Trophoblast cell (in vitro differentiated cells and primary cell): Measurements from ENCODE around the gene GCKR.

Experiments used
- DNase-seq, 2 donors: peaks; one replicate each; pipeline ENCODE4 v3.0.0-alpha.2; 2016
- H2AFZ ChIP-seq: 2 replicates; pipeline ENCODE4 v1.6.1; 2013; ENCODE audit warnings: low read length, moderate library complexity, mild to moderate bottlenecking; ENCODE audit not compliant: insufficient read depth, poor library complexity
- H2AK5ac ChIP-seq: 2 replicates; pipeline ENCODE4 v1.6.1; 2013; ENCODE audit warnings: mild to moderate bottlenecking, low read length
- H2BK120ac ChIP-seq: 2 replicates; pipeline ENCODE4 v1.6.1; 2013; ENCODE audit warnings: low read length, mild to moderate bottlenecking, moderate library complexity; ENCODE audit not compliant: insufficient read depth, poor library complexity
- H2BK12ac ChIP-seq: 2 replicates; pipeline ENCODE4 v1.6.1; 2013; ENCODE audit warnings: mild to moderate bottlenecking, low read length, moderate library complexity
- H2BK5ac ChIP-seq: 2 replicates; pipeline ENCODE4 v1.6.1; 2013; ENCODE audit warnings: low read length, low read depth, moderate library complexity, mild to moderate bottlenecking; ENCODE audit not compliant: poor library complexity
- H3K14ac ChIP-seq: 2 replicates; pipeline ENCODE4 v1.6.1; 2013; ENCODE audit warnings: mild to moderate bottlenecking, low read length
- H3K18ac ChIP-seq: 2 replicates; pipeline ENCODE4 v1.6.1; 2013; ENCODE audit warnings: mild to moderate bottlenecking, low read length
- H3K23ac ChIP-seq: 2 replicates; pipeline ENCODE4 v1.6.1; 2013; ENCODE audit warnings: low read length
- H3K27ac ChIP-seq: 2 replicates; pipeline ENCODE4 v1.5.1; 2013; ENCODE audit warnings: low read depth, mild to moderate bottlenecking, inconsistent platforms, low read length, moderate library complexity
- H3K27me3 ChIP-seq: 2 replicates; pipeline ENCODE4 v1.6.1; 2013; ENCODE audit warnings: inconsistent platforms, mild to moderate bottlenecking, low read length, moderate library complexity; ENCODE audit not compliant: insufficient read depth
- H3K36me3 ChIP-seq, 2 experiments: 1 replicate in 1 of 2; 2 replicates in 1 of 2; pipeline ENCODE4 v1.6.1; 2013; ENCODE audit warnings: low read length in 2 of 2, mild to moderate bottlenecking in 2 of 2, moderate library complexity in 1 of 2; ENCODE audit not compliant: insufficient read depth in 2 of 2, control insufficient read depth in 1 of 2
- H3K4ac ChIP-seq: 2 replicates; pipeline ENCODE4 v1.6.1; 2013; ENCODE audit warnings: low read depth, mild to moderate bottlenecking, low read length, moderate library complexity
- H3K4me1 ChIP-seq, 2 experiments: 1 replicate in 1 of 2; 2 replicates in 1 of 2; pipeline ENCODE4 v1.6.1; 2013; ENCODE audit warnings: low read length in 2 of 2, mild to moderate bottlenecking in 2 of 2, moderate library complexity in 1 of 2; ENCODE audit not compliant: insufficient read depth in 2 of 2, control insufficient read depth in 1 of 2
- H3K4me2 ChIP-seq: 2 replicates; pipeline ENCODE4 v1.6.1; 2013; ENCODE audit warnings: inconsistent platforms, mild to moderate bottlenecking, low read length, moderate library complexity
- H3K4me3 ChIP-seq: 2 replicates; pipeline ENCODE4 v1.5.1; 2013; ENCODE audit warnings: mild to moderate bottlenecking, low read depth, low read length, inconsistent platforms
- H3K79me1 ChIP-seq: one replicate; pipeline ENCODE4 v1.6.1; 2013; ENCODE audit warnings: low read length
- H3K79me2 ChIP-seq: 2 replicates; pipeline ENCODE4 v1.6.1; 2013; ENCODE audit warnings: low read length, mild to moderate bottlenecking; ENCODE audit not compliant: control insufficient read depth, insufficient read depth, poor library complexity
- H3K9ac ChIP-seq: 2 replicates; pipeline ENCODE4 v1.6.1; 2013; ENCODE audit warnings: mild to moderate bottlenecking, low read length
- H3K9me3 ChIP-seq: 2 replicates; pipeline ENCODE4 v1.6.1; 2013; ENCODE audit warnings: low read depth, mild to moderate bottlenecking, control low read depth, inconsistent platforms, low read length; ENCODE audit not compliant: insufficient read depth
- H4K12ac ChIP-seq: 2 replicates; pipeline ENCODE4 v1.6.1; 2013; ENCODE audit warnings: low read depth, mild to moderate bottlenecking, low read length, moderate library complexity
- H4K8ac ChIP-seq: 2 replicates; pipeline ENCODE4 v1.6.1; 2013; ENCODE audit warnings: low read depth, mild to moderate bottlenecking, low read length, moderate library complexity
- H4K91ac ChIP-seq: one replicate; pipeline ENCODE4 v1.6.1; 2013; ENCODE audit warnings: low read depth, mild to moderate bottlenecking, low read length, moderate library complexity
- whole genome bisulfite sequencing: extraction: QIAGEN DNeasy Blood & Tissue Kit; methylation state at CpG from one replicate; pipeline ENCODE4 v1.1.7; 2013; ENCODE audit warnings: missing lambda C conversion rate; ENCODE audit not compliant: insufficient read length, insufficient coverage; ENCODE audit errors: extremely low coverage; 5-methylcytosine and 5-hydroxymethylcytosine counted together

Gene GCKR

DNA sequence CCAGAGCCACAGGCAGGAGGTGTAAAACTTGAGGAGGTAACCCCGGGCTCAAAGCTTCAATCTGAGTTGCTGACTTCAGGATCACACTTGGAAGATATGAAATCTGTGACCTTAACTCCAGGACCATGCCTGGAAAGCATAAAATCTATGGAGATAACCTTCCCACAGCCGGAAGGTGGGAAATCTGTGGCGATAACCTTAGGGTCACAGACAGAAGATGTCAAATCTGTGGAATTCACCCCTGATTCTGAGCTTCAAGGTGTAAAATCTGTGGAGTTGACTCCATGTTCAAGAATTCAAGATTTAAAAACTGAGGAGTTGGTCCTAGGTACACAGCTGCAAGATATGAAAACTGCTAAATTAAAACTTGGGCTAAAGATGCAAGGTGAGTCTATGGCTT, 74.6 kb downstream of the GCKR start:
- no peak overlapping the region for H3K18ac ChIP-seq
- no peak for DNase-seq
- H4K8ac ChIP-seq = no peak overlapping the region
- no peak overlapping the region for H2BK5ac ChIP-seq
- no peak overlapping the region for H3K27ac ChIP-seq
- no peaks in the 10 kb centered on the region for H3K36me3 ChIP-seq
- no peak overlapping the region for H3K23ac ChIP-seq
- H4K91ac ChIP-seq = no peak overlapping the region
- no peaks in the 10 kb centered on the region for H3K79me2 ChIP-seq
- no peaks in the 10 kb centered on the region for H3K4me1 ChIP-seq
- H3K14ac ChIP-seq = no peak overlapping the region
- H3K79me1 ChIP-seq = no peaks in the 10 kb centered on the region
- no peaks in the 10 kb centered on the region for H3K9me3 ChIP-seq
- H2AK5ac ChIP-seq = no peak overlapping the region
- H2AFZ ChIP-seq = no peak overlapping the region
- H2BK12ac ChIP-seq = no peak overlapping the region
- no CpG with 5 or more reads among the region's 3 CpGs for WGBS
- H3K27me3 ChIP-seq = peaks cover 2% of the 10 kb centered on the region
- no peak overlapping the region for H3K9ac ChIP-seq
- no peak overlapping the region for H3K4me3 ChIP-seq
- no peak overlapping the region for H2BK120ac ChIP-seq
- H3K4me2 ChIP-seq = no peak overlapping the region
- H4K12ac ChIP-seq = no peak overlapping the region
- no peak overlapping the region for H3K4ac ChIP-seq

DNA sequence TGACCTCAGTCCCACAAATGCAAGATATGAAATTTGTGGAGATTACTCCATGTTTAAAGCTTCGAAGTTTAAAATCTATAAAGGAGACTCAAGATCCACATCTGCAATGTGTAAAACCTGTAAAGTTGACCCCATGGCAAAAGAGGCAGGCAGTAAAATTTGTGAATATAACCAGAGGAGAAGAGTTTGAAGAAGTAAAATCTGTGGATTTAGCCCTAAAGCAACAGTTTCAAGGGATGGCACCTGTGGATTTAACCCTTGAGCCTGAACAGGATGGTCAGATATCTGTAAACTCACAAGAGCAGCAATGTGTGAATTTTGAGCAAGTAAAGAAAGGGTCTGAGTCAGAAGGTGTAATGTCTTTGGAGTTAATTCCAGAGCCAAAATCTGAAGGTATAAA, 75.0 kb downstream of the GCKR start:
- H2AK5ac ChIP-seq = no peak overlapping the region
- H4K12ac ChIP-seq = no peak overlapping the region
- no peak overlapping the region for H3K4ac ChIP-seq
- no peak overlapping the region for H4K8ac ChIP-seq
- no peaks in the 10 kb centered on the region for H3K79me2 ChIP-seq
- H3K18ac ChIP-seq = no peak overlapping the region
- H2AFZ ChIP-seq = no peak overlapping the region
- H3K9ac ChIP-seq = no peak overlapping the region
- H2BK120ac ChIP-seq = no peak overlapping the region
- H3K27me3 ChIP-seq = peaks cover 2% of the 10 kb centered on the region
- no peak overlapping the region for H2BK12ac ChIP-seq
- no peak overlapping the region for H2BK5ac ChIP-seq
- no peak overlapping the region for H3K14ac ChIP-seq
- H3K27ac ChIP-seq = no peak overlapping the region
- no peak for DNase-seq
- WGBS = no CpG with 5 or more reads among the region's 1 CpG
- H4K91ac ChIP-seq = no peak overlapping the region
- H3K79me1 ChIP-seq = no peaks in the 10 kb centered on the region
- H3K36me3 ChIP-seq = no peaks in the 10 kb centered on the region
- H3K23ac ChIP-seq = no peak overlapping the region
- no peaks in the 10 kb centered on the region for H3K4me1 ChIP-seq
- no peak overlapping the region for H3K4me2 ChIP-seq
- H3K4me3 ChIP-seq = no peak overlapping the region
- H3K9me3 ChIP-seq = no peaks in the 10 kb centered on the region

DNA sequence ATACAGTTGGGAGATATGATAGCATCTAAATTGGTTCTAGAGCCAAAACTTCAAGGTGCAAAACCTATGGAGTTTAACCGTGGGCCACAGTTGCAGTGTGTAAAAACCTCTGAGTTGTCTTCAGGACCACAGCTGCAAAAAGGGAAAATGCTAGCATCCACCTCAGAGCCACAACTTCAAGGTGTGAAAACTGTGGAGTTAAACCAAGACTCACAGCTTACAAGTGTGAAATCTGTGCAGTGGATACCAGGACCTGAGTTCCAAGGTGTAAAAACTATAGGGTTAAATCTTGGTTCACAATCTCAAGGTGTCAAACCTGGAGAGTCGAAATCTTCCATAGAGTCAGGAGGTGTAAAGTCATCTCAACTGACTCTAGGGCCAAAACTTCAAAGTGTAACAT, 75.8 kb downstream of the GCKR start:
- Histone ChIP-seq H3K4ac (no peak overlapping the region), H3K27me3 (peaks cover 2% of the 10 kb centered on the region), H2AK5ac (no peak overlapping the region), H3K9me3 (no peaks in the 10 kb centered on the region), H3K9ac (no peak overlapping the region), H2AFZ (no peak overlapping the region), H3K27ac (no peak overlapping the region), H3K4me3 (no peak overlapping the region), H3K4me2 (no peak overlapping the region), H3K4me1 (no peaks in the 10 kb centered on the region), H2BK12ac (no peak overlapping the region), H3K79me2 (no peaks in the 10 kb centered on the region), H3K14ac (no peak overlapping the region), H2BK5ac (no peak overlapping the region), H2BK120ac (no peak overlapping the region), H4K91ac (no peak overlapping the region), H4K8ac (no peak overlapping the region), H3K79me1 (no peaks in the 10 kb centered on the region), H3K23ac (no peak overlapping the region), H3K18ac (no peak overlapping the region), H3K36me3 (no peaks in the 10 kb centered on the region), H4K12ac (no peak overlapping the region)
- WGBS = no CpG with 5 or more reads among the region's 2 CpGs
- no peak for DNase-seq

DNA sequence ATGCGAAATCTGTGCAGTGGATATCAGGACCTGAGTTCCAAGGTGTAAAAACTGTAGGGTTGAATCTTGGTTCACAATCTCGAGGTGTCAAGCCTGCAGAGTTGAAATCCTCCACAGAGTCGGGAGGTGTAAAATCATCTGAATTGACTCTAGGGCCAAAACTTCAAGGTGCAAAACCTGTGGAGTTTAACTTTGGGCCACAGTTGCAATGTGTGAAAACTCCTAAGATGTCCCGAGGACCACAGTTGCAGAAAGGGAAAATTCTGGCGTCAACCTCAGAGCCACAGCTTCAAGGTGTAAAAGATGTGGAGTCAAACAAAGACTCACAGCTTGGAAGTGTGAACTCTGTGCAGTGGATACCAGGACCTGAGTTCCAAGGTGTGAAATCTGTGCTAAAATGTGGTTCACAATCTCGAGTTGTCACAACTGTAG, 76.4 kb downstream of the GCKR start:
- Histone ChIP-seq H3K79me2 (no peaks in the 10 kb centered on the region), H3K9ac (no peak overlapping the region), H3K36me3 (no peaks in the 10 kb centered on the region), H3K18ac (no peak overlapping the region), H3K23ac (no peak overlapping the region), H3K27me3 (peaks cover 2% of the 10 kb centered on the region), H3K14ac (no peak overlapping the region), H2BK5ac (no peak overlapping the region), H3K9me3 (no peaks in the 10 kb centered on the region), H4K12ac (no peak overlapping the region), H2BK120ac (no peak overlapping the region), H4K91ac (no peak overlapping the region), H3K79me1 (no peaks in the 10 kb centered on the region), H3K27ac (no peak overlapping the region), H3K4me2 (no peak overlapping the region), H4K8ac (no peak overlapping the region), H2AK5ac (no peak overlapping the region), H2BK12ac (no peak overlapping the region), H3K4me3 (no peak overlapping the region), H3K4ac (no peak overlapping the region), H2AFZ (no peak overlapping the region), H3K4me1 (no peaks in the 10 kb centered on the region)
- DNase-seq = no peak
- WGBS = no CpG with 5 or more reads among the region's 6 CpGs
